D721Med (cell line): ENCODE results near the gene XXYLT1.

Source experiments
- DNase-seq: peaks from one replicate; pipeline ENCODE4 v3.0.0; 2011; ENCODE audit warnings: low spot score; ENCODE audit not compliant: insufficient read length
- FAIRE-seq: peaks from 2 replicates; lab custom pipeline; 2011; peaks lifted over from hg19 to GRCh38; lab: Jason Lieb, UNC
- TF ChIP-seq, protein P1 (sequence below): IDR thresholded peaks from 2 replicates; pipeline ENCODE4 v1.5.1; 2012; ENCODE audit warnings: mild to moderate bottlenecking, control low read depth; ENCODE audit not compliant: insufficient read depth; ENCODE audit errors: missing control alignments

The XXYLT1 gene

DNA sequence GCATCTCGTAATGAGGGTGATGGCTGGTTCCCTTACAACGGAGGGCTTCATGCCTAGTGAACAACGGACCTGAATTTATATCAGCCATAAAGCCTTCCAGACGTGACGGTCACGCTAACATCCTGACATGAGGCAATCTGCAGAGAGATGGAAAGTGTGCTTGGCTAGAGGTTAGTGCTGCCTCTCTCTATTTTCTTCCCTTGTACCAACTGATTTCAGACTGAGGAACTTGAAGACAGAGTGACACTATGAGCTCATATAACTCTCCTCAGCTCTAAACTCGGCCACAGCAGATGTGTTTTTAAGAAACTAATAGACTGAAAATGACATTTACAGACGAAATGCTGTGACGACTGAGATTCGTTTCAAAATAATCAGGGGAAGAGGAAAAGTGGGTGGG lies 122.4 kb downstream of the XXYLT1 start:
- no peak for FAIRE-seq
- TF ChIP-seq, protein P1, sequence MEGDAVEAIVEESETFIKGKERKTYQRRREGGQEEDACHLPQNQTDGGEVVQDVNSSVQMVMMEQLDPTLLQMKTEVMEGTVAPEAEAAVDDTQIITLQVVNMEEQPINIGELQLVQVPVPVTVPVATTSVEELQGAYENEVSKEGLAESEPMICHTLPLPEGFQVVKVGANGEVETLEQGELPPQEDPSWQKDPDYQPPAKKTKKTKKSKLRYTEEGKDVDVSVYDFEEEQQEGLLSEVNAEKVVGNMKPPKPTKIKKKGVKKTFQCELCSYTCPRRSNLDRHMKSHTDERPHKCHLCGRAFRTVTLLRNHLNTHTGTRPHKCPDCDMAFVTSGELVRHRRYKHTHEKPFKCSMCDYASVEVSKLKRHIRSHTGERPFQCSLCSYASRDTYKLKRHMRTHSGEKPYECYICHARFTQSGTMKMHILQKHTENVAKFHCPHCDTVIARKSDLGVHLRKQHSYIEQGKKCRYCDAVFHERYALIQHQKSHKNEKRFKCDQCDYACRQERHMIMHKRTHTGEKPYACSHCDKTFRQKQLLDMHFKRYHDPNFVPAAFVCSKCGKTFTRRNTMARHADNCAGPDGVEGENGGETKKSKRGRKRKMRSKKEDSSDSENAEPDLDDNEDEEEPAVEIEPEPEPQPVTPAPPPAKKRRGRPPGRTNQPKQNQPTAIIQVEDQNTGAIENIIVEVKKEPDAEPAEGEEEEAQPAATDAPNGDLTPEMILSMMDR: no peak
- no peak for DNase-seq

DNA sequence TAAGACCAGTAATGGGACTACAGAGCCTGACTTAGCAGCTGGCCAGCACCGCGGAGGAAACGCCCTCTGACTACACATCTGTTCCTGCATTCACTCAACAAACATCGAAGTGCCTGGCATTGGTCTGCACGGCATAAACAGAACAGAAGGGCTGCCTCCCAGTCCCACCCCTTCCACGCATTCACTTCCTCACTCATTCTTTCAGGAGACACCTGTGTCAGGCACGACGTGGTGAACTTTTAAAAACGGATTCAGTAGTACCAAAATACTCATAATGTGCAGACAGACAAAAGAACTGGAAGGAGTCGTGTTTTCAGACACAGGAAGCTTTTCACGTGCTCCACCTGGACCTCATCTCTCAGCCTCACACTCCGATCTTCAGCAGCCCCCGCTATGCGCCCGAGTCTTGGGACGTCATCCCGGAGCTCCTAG lies 123.3 kb downstream of the XXYLT1 start:
- TF ChIP-seq, protein P1: no peak
- FAIRE-seq: no peak
- DNase-seq: no peak

DNA sequence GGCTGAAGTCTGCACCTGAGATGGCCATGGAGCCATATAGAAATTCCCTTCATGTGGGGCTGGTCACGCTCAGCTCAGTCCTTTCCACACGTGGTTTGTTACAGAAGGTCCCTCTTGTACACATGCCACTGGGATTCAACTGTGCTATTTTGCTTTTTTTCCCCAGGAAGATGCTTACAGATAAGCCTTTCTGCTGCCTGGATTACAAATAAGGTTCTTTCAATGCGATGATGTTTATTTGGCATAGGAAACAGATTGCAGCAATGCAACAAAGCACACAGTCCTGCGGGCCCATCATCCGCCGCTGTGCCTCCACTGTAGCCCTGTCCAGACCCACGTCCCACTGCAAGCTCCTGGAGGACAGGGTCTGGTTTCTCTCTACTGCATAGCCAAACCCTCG lies 124.8 kb downstream of the XXYLT1 start:
- no peak for DNase-seq
- no peak for FAIRE-seq
- TF ChIP-seq, protein P1: no peak

GRCh38 chr3:195145579-195145978 lies 125.4 kb downstream of the XXYLT1 start:
- TF ChIP-seq, protein P1: no peak
- FAIRE-seq (no peak), DNase-seq (no peak)

GRCh38 chr3:195143221-195143620 lies 127.7 kb downstream of the XXYLT1 start:
- no peak for FAIRE-seq
- TF ChIP-seq, protein P1: no peak
- DNase-seq: no peak

DNA sequence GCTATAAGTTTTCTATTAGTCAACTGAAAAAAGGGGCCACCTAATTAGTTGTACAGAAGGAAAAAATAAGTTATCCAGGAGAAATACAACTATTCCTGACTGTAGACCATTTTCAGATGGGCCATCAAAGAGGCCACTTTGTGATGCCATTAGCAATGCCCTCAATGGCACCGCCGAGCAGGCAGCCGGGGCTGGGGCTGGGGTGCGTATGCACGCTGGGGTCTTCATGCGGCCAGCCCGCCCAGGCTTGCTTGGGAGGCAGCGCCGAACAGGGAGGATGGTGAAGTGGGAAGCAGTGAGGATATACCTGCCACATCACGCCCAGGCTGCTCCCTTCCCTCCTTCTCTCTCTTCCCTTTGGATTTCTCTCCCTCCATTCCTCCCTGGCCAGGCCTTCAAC lies 128.4 kb downstream of the XXYLT1 start:
- FAIRE-seq: no peak
- DNase-seq: no peak
- TF ChIP-seq, protein P1: no peak

DNA sequence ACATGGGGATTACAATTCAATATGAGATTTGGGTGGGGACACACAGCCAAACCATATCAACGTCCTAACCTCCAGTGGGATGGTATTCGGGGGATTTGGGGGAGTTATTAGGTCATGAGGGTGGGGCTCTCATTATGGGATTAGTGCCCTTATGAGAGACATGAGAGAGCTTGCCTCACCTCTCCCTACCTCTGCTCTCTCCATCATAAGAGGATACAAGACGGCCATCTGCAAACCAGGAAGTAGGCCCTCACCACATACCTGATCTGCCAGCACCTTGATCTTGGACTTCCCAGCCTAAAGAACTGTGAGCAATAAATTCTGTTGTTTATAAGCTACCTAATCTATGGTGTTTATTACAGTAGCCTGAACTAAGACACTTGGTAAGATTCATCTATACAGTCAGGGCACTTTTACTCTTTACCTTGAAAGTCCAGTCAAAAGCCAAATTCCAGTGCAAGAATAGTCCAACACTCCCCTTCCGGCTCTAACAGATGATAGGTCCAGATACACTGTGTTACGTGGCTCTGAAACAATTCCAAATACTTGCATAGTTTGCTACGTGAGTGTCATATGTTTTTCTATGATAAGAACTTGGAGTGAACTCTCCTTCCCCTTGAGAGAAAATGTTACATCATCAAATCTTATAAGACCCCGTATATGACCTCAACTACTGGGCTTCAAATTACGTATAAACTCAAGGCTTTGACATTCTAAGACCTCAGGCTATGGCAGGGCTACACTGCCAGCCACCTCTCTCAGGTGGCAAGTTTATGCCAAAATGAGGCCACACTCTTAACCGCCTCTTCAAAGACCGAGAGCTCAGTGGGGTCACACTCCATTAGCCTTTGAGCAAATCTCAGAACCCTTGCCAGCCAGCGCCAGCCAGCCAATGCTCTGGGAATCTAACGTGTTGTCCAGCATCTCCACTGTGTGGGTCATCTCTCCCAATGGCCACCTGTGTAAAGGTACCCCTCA lies 129.9 kb downstream of the XXYLT1 start:
- no peak for FAIRE-seq
- DNase-seq: no peak

More for the DNA sequence above, 129.9 kb downstream of the XXYLT1 start:
- TF ChIP-seq, protein P1: no peak
